Measurements from ENCODE around the gene GPR21. TPM values are rescaled to one million over a fixed set of nuclear protein-coding genes. Genes with fewer than 3 reads are reported as not detected.
A peak's percentile ranks its signal among the peaks of the same experiment; 100 is the strongest.

GPR21 gene
- total RNA-seq, 1 donor from 2014 or later: 4.8 TPM

DNA sequence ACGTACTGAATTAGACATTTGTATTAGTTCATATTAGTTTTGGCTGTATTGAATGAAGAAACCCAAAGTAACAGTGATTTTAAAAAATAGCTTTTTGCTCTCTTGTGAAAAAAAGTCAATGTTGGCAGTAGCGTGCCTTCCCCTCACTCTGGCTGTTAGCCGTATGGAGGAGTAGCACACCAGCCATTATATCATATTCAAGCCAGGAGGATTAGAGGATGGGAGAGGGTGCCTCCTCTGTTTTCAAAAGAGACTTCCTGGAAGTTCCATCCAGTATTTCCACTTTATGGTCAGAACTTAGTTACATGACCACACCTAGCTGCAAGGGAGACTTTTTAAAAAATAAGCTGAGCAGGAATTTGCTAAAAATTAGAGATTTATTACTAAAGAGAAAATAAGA, 41.2 kb downstream of the GPR21 start:
- peaks cover 85% of the 10 kb centered on the region for H3K4me1 Mint-ChIP-seq (ENCODE audit: low read depth)
- no peaks in the 10 kb centered on the region for H3K27me3 Mint-ChIP-seq (ENCODE audit: low read depth)
- TF ChIP-seq CTCF (IDR thresholded peaks at IDR 0.05): no peak
- no peaks in the 10 kb centered on the region for H3K9me3 Mint-ChIP-seq (ENCODE audit: low read depth)
- DNase-seq (ENCODE audit: low spot score): no peak
- H3K36me3 Mint-ChIP-seq (ENCODE audit: low read depth): peaks cover 32% of the 10 kb centered on the region
- H3K27ac Mint-ChIP-seq (ENCODE audit: unreplicated experiment): peak overlapping the region; percentile 72
- H3K4me3 Mint-ChIP-seq (ENCODE audit: unreplicated experiment): peak overlapping the region; percentile 72

DNA sequence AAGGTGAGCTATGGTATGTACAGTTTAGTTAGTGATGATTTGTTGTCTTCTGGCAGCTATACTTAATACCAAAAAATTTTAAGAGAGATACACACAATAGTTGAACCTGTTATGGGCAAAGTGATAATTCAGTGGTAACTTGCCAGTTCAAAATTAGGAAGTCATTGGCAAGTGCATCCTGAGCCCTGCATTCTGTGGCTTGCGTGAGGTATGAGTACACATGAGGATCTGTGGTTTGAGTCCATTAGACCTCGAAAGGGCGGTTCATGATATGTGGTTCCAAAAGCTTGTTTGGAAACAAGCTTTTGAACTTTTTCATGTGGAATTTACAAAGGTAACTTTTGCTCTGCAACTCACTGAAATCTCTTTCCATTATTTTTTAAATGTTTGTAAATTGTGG, 47.0 kb downstream of the GPR21 start:
- Mint-ChIP-seq H3K27ac (ENCODE audit: unreplicated experiment) (no peak overlapping the region), H3K9me3 (ENCODE audit: low read depth) (no peaks in the 10 kb centered on the region), H3K36me3 (ENCODE audit: low read depth) (peaks cover 54% of the 10 kb centered on the region), H3K4me1 (ENCODE audit: low read depth) (peaks cover 89% of the 10 kb centered on the region), H3K4me3 (ENCODE audit: unreplicated experiment) (no peak overlapping the region), H3K27me3 (ENCODE audit: low read depth) (no peaks in the 10 kb centered on the region)
- TF ChIP-seq CTCF (IDR thresholded peaks at IDR 0.05): no peak
- DNase-seq (ENCODE audit: low spot score): no peak

DNA sequence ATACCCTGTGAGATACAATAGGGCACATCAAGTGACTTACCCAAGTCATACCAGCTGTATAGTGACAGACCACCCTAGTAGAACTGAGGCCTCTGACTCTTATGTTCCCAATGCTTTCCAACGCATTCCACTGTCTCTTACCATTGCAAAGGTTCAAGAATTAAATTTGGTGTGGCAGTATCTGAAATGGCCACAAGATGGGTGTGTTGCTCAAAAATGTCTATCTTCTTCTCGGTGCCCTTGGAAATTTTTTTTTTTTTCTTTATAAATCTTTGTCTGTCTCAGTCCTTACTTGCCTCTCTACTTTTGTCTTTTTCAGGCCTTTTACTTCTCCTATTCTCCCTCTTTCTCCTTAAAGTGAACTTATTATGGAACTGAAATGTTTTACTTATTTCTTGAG, 48.4 kb downstream of the GPR21 start:
- Mint-ChIP-seq H3K27ac (ENCODE audit: unreplicated experiment) (peak overlapping the region; percentile 77), H3K36me3 (ENCODE audit: low read depth) (peaks cover 58% of the 10 kb centered on the region), H3K9me3 (ENCODE audit: low read depth) (no peaks in the 10 kb centered on the region), H3K4me1 (ENCODE audit: low read depth) (peaks cover 84% of the 10 kb centered on the region), H3K27me3 (ENCODE audit: low read depth) (no peaks in the 10 kb centered on the region), H3K4me3 (ENCODE audit: unreplicated experiment) (no peak overlapping the region)
- TF ChIP-seq CTCF (IDR thresholded peaks at IDR 0.05): peak; percentile 88
- no peak for DNase-seq (ENCODE audit: low spot score)

DNA sequence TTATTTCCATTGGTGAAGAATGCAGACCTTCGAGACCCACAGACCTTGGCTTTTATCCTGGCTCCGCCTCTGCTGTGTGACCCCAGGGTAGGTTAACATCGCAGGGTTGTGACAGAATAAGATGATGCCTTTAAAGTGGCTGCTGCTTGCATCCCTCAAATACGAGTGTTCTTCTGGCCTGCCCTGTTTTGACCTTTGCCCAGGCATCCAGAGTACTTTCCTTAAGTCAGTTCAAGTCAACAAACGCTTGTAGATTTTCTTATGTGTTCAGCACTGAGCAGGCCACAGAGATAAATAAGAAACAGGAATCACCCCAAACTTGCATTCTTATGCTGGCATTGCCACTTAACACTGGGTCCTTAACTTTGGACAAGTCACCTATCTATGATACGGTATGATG, 50.2 kb downstream of the GPR21 start:
- H3K36me3 Mint-ChIP-seq (ENCODE audit: low read depth): peaks cover 60% of the 10 kb centered on the region
- H3K27ac Mint-ChIP-seq (ENCODE audit: unreplicated experiment): peak overlapping the region; percentile 12
- no peaks in the 10 kb centered on the region for H3K27me3 Mint-ChIP-seq (ENCODE audit: low read depth)
- DNase-seq (ENCODE audit: low spot score): no peak
- peaks cover 82% of the 10 kb centered on the region for H3K4me1 Mint-ChIP-seq (ENCODE audit: low read depth)
- H3K4me3 Mint-ChIP-seq (ENCODE audit: unreplicated experiment): no peak overlapping the region
- H3K9me3 Mint-ChIP-seq (ENCODE audit: low read depth): no peaks in the 10 kb centered on the region
- TF ChIP-seq CTCF (IDR thresholded peaks at IDR 0.05): no peak

DNA sequence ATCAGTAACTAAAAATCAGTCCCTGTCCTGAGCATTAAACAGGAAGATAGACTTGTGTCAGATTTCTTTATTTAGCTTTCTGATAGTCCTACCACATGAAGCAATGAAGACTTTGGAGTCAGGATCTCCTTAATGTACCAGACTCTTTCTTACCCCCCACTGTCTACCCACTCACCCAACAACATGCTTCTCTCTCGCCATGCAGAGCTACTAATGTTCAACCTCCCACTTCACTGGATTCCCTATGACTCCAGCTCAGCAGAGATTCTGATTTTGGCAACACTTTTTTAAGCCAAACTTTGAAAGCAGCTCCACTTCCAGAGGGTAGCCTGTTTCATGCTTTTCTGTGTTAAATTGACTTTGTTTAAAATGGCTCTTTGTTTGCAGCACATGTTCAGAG, 50.8 kb downstream of the GPR21 start:
- Mint-ChIP-seq H3K9me3 (ENCODE audit: low read depth) (no peaks in the 10 kb centered on the region), H3K36me3 (ENCODE audit: low read depth) (peaks cover 62% of the 10 kb centered on the region), H3K27ac (ENCODE audit: unreplicated experiment) (peak overlapping the region; percentile 29), H3K4me3 (ENCODE audit: unreplicated experiment) (no peak overlapping the region), H3K27me3 (ENCODE audit: low read depth) (no peaks in the 10 kb centered on the region), H3K4me1 (ENCODE audit: low read depth) (peaks cover 83% of the 10 kb centered on the region)
- no peak for TF ChIP-seq CTCF (IDR thresholded peaks at IDR 0.05)
- no peak for DNase-seq (ENCODE audit: low spot score)

Other genes with a start within 250 kb of the GPR21 start
- gene OR5C1, start 244.7 kb upstream of the GPR21 start, total RNA-seq: not detected in 3 replicates
- not detected in 3 replicates for gene OR1K1, start 233.5 kb upstream of the GPR21 start, total RNA-seq
- gene PDCL, start 205.1 kb upstream of the GPR21 start, total RNA-seq: 24.9 to 28.0 TPM (median 26.4 TPM) in 3 replicates
- 74.4 to 87.2 TPM (median 74.6 TPM) in 3 replicates for gene RC3H2, start 128.3 kb upstream of the GPR21 start, total RNA-seq
- 8.1 to 8.9 TPM (median 8.6 TPM) in 3 replicates for gene ZBTB6, start 120.3 kb upstream of the GPR21 start, total RNA-seq
- gene ZBTB26, start 102.2 kb upstream of the GPR21 start, total RNA-seq: 5.1 to 6.9 TPM (median 6.2 TPM) in 3 replicates
- gene RABGAP1, start 92.6 kb upstream of the GPR21 start, total RNA-seq: 91.8 to 94.2 TPM (median 92.9 TPM) in 3 replicates
- 11.7 to 13.8 TPM (median 13.5 TPM) in 3 replicates for gene STRBP, start 234.9 kb downstream of the GPR21 start, total RNA-seq

All from chondrocyte (in vitro differentiated cells).